ENCODE data around the gene NCAPD2. TPM values are rescaled to one million over a fixed set of nuclear protein-coding genes. Genes with fewer than 3 reads are reported as not detected.

NCAPD2 gene
- total RNA-seq, 3 donors from 2014 or later, result 21.6 to 66.7 (median 53.9) TPM

GRCh38 chr12:6546016-6546415 lies 52.1 kb downstream of the NCAPD2 start:
- no peak for DNase-seq (ENCODE audit: low spot score in 2 of 2)
- no peaks in the 10 kb centered on the region for H3K36me3 ChIP-seq
- H3K9me3 ChIP-seq, result no peaks in the 10 kb centered on the region
- intact Hi-C loops (cut with DNase I; ENCODE audit: low total_unique reads), result no loop called here
- no peaks in the 10 kb centered on the region for H3K27me3 ChIP-seq
- no peak overlapping the region for H3K27ac ChIP-seq
- H3K4me1 ChIP-seq, result peaks cover 0 to 4% of the 10 kb centered on the region in 2 donors
- H3K4me3 ChIP-seq, result no peak overlapping the region
- TF ChIP-seq POLR2A (IDR thresholded peaks at IDR 0.05) (no peak), POLR2AphosphoS5 (IDR thresholded peaks at IDR 0.05) (no peak), CTCF (IDR thresholded peaks at IDR 0.05) (no peak)

GRCh38 chr12:6547566-6547965 lies 53.7 kb downstream of the NCAPD2 start:
- no peaks in the 10 kb centered on the region for H3K36me3 ChIP-seq
- TF ChIP-seq CTCF (IDR thresholded peaks at IDR 0.05), result no peak
- TF ChIP-seq POLR2AphosphoS5 (IDR thresholded peaks at IDR 0.05), result no peak
- no peak for TF ChIP-seq POLR2A (IDR thresholded peaks at IDR 0.05)
- H3K4me1 ChIP-seq, result peaks cover 12 to 18% of the 10 kb centered on the region in 2 donors
- intact Hi-C loops (cut with DNase I; ENCODE audit: low total_unique reads), result no loop called here
- no peaks in the 10 kb centered on the region for H3K27me3 ChIP-seq
- H3K27ac ChIP-seq, result peak overlapping the region in 1 of 2 donors; percentile 38
- H3K4me3 ChIP-seq, result no peak overlapping the region
- DNase-seq (ENCODE audit: low spot score in 2 of 2), result no peak
- H3K9me3 ChIP-seq, result no peaks in the 10 kb centered on the region

- no peaks in the 10 kb centered on the region for H3K36me3 ChIP-seq
These were observed 54.1 kb downstream of the NCAPD2 start for GRCh38 chr12:6547987-6548386.

GRCh38 chr12:6548556-6548955 lies 54.7 kb downstream of the NCAPD2 start:
- TF ChIP-seq POLR2A (IDR thresholded peaks at IDR 0.05), result no peak
- TF ChIP-seq POLR2AphosphoS5 (IDR thresholded peaks at IDR 0.05), result no peak
- no peak for TF ChIP-seq CTCF (IDR thresholded peaks at IDR 0.05)
- peak overlapping the region in 1 of 2 donors; percentile 57 for H3K27ac ChIP-seq
- no peaks in the 10 kb centered on the region for H3K9me3 ChIP-seq
- H3K4me3 ChIP-seq, result no peak overlapping the region
- H3K4me1 ChIP-seq, result peaks cover 20 to 28% of the 10 kb centered on the region in 2 donors
- DNase-seq (ENCODE audit: low spot score in 2 of 2), result no peak
- intact Hi-C loops (cut with DNase I; ENCODE audit: low total_unique reads), result no loop called here
- no peaks in the 10 kb centered on the region for H3K27me3 ChIP-seq
- H3K36me3 ChIP-seq, result no peaks in the 10 kb centered on the region

More at GRCh38 chr12:6547987-6548386, 54.1 kb downstream of the NCAPD2 start:
- H3K27ac ChIP-seq, result peak overlapping the region in 1 of 2 donors; percentile 57
- intact Hi-C loops (cut with DNase I; ENCODE audit: low total_unique reads), result no loop called here
- peaks cover 14 to 22% of the 10 kb centered on the region in 2 donors for H3K4me1 ChIP-seq
- no peak for TF ChIP-seq CTCF (IDR thresholded peaks at IDR 0.05)
- no peak for TF ChIP-seq POLR2AphosphoS5 (IDR thresholded peaks at IDR 0.05)
- TF ChIP-seq POLR2A (IDR thresholded peaks at IDR 0.05), result no peak
- H3K27me3 ChIP-seq, result no peaks in the 10 kb centered on the region
- no peak overlapping the region for H3K4me3 ChIP-seq
- H3K9me3 ChIP-seq, result no peaks in the 10 kb centered on the region
- DNase-seq (ENCODE audit: low spot score in 2 of 2), result no peak

- H3K27ac ChIP-seq, result peak overlapping the region in 1 of 2 donors; percentile 57
- no peaks in the 10 kb centered on the region for H3K27me3 ChIP-seq
- peak overlapping the region in 1 of 3 donors; percentile 14 for H3K4me3 ChIP-seq
- intact Hi-C loops (cut with DNase I; ENCODE audit: low total_unique reads), result no loop called here
- DNase-seq (ENCODE audit: low spot score in 2 of 2), result no peak
- no peak for TF ChIP-seq POLR2AphosphoS5 (IDR thresholded peaks at IDR 0.05)
- no peaks in the 10 kb centered on the region for H3K9me3 ChIP-seq
- peaks cover 22 to 33% of the 10 kb centered on the region in 2 donors for H3K4me1 ChIP-seq
- no peaks in the 10 kb centered on the region for H3K36me3 ChIP-seq
These were observed 55.2 kb downstream of the NCAPD2 start for GRCh38 chr12:6548966-6549683.
